Upper lobe of right lung (tissue), 1 donor: Measurements from ENCODE around the gene ZBP1. TPM values are rescaled to one million over a fixed set of nuclear protein-coding genes. Genes with fewer than 3 reads are reported as not detected.

ENCODE experiments used
- ATAC-seq: fragments of 200-7000 bp; cut with Tn5 transposase; one replicate; pipeline ENCODE4 v1.9.1; 2020; ENCODE audit warnings: mild to moderate bottlenecking, moderate library complexity
- DNase-seq: peaks from one replicate; pipeline ENCODE4 v3.0.0-alpha.2; 2020
- H3K27ac ChIP-seq: fragments of 200-600 bp; one replicate; pipeline ENCODE4 v1.8.0; 2022
- H3K27me3 ChIP-seq: fragments of 200-600 bp; one replicate; pipeline ENCODE4 v1.8.0; 2022; ENCODE audit warnings: mild to moderate bottlenecking
- H3K36me3 ChIP-seq: fragments of 200-600 bp; one replicate; pipeline ENCODE4 v1.8.0; 2022
- H3K4me1 ChIP-seq: fragments of 200-600 bp; one replicate; pipeline ENCODE4 v1.8.0; 2022
- H3K4me3 ChIP-seq: fragments of 200-600 bp; one replicate; pipeline ENCODE4 v1.8.0; 2022; ENCODE audit warnings: mild to moderate bottlenecking
- H3K9me3 ChIP-seq: fragments of 200-600 bp; one replicate; pipeline ENCODE4 v1.8.0; 2022
- intact Hi-C: fragments of 100-400 bp; cut with DNase I; formaldehyde crosslinking; loops from one replicate; pipeline ENCODE4 v1.11.0; 2022
- total RNA-seq: library from RNA; stranded (reverse); fragmentation: NEBNext Ultra II Directional; extraction: Animal tissue kit (Norgen Biotek cat#: 25700); gene quantifications from one replicate; pipeline ENCODE4 v1.2.1, GENCODE V29; 2021
- TF ChIP-seq, protein P1 (sequence below): fragments of 200-600 bp; IDR thresholded peaks from one replicate; pipeline ENCODE4 v1.8.0; 2022; ENCODE audit warnings: antibody characterized with exemption
- donor health status: DM: no; HTN: yes; CAD: no; lungs with severe emphysema.

ZBP1 gene
- total RNA-seq, 1 donor from 2014 or later = 2.7 TPM

GRCh38 chr20:57663241-57663640, 43.0 kb upstream of the ZBP1 start:
- H3K4me3 ChIP-seq = no peak overlapping the region

DNA sequence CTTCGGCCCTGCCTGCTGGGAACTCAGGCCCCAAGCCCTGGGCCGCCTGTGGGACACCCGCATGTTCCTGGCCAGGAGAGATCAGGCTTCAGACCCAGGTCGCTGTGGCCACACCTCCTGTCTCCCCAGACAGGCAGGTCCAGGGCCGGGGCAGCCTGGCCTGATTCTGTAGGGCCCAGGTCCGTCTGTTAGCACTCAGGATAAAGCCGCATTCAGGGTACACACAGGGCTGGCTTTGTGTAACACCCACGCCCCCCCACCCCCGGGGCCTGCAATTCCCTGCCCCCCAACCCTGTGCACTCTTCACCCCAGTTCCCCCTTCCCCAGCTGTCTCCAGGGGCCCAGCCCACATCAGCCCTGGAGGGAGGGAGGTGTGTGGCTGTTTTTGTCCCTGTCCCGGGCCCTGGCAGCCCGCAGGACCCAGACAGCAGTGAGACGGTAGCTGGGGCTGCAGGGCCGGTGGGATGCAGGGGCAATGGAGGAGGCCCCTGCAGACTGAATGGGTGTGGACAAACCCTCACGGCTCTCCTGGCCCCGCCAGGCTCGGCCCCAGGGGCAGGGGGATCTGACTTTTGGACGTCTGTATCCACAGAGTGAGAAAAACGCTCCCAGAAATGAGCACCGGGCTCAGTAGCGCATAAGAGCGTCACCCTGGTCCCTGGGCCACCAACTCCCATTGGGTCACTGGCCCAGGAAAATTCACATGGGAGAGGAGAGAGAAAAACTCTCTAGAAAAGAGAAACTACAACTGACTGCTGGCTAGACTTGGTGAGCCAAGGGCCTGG, 42.4 kb upstream of the ZBP1 start:
- TF ChIP-seq, protein P1, sequence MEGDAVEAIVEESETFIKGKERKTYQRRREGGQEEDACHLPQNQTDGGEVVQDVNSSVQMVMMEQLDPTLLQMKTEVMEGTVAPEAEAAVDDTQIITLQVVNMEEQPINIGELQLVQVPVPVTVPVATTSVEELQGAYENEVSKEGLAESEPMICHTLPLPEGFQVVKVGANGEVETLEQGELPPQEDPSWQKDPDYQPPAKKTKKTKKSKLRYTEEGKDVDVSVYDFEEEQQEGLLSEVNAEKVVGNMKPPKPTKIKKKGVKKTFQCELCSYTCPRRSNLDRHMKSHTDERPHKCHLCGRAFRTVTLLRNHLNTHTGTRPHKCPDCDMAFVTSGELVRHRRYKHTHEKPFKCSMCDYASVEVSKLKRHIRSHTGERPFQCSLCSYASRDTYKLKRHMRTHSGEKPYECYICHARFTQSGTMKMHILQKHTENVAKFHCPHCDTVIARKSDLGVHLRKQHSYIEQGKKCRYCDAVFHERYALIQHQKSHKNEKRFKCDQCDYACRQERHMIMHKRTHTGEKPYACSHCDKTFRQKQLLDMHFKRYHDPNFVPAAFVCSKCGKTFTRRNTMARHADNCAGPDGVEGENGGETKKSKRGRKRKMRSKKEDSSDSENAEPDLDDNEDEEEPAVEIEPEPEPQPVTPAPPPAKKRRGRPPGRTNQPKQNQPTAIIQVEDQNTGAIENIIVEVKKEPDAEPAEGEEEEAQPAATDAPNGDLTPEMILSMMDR = no peak
- H3K9me3 ChIP-seq = no peaks in the 10 kb centered on the region
- ATAC-seq = no peak
- peak; percentile 46 for DNase-seq
- H3K27ac ChIP-seq = no peak overlapping the region
- intact Hi-C loops = no loop called here
- H3K4me3 ChIP-seq = no peak overlapping the region
- H3K4me1 ChIP-seq = no peaks in the 10 kb centered on the region
- H3K27me3 ChIP-seq = no peaks in the 10 kb centered on the region
- peaks cover 9% of the 10 kb centered on the region for H3K36me3 ChIP-seq

More at GRCh38 chr20:57663241-57663640, 43.0 kb upstream of the ZBP1 start:
- DNase-seq = peak; percentile 34
- peaks cover 9% of the 10 kb centered on the region for H3K36me3 ChIP-seq
- ATAC-seq = no peak
- intact Hi-C loops = no loop called here
- H3K27ac ChIP-seq = no peak overlapping the region
- H3K4me1 ChIP-seq = no peaks in the 10 kb centered on the region
- H3K27me3 ChIP-seq = no peaks in the 10 kb centered on the region
- no peaks in the 10 kb centered on the region for H3K9me3 ChIP-seq
- TF ChIP-seq, protein P1 = no peak

DNA sequence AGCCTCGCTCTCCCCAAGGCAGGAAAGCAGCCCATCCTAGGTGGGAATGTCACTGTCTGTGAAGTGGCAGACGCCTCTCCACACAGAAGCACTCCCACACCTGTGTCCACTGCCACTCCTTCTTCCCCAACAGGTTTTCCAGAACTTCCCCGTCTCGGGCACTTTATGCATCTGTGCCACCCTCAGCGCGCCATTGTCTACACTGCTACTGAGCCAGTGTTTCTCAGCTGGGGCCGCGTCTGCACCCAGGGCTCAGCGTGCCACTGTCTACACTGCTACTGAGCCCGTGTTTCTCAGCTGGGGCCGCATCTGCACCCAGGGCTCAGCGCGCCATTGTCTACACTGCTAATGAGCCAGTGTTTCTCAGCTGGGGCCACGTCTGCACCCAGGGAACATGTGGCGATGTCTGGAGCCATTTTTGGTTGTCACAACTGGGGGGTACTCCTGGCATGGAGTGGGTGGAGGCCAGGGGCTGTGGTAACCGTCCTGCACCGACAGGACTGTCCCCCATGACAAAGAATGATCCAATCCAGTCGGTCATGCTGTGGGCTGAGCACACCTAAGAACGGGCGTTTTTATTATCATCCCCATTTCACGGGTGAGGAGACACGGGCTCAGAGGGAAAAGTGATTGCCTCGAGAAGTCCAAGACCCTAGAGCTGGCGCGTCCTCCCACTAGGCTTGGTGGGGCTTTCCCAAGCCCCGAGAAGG, 41.7 kb upstream of the ZBP1 start:
- no peak for ATAC-seq
- intact Hi-C loops = no loop called here
- TF ChIP-seq, protein P1 = no peak

GRCh38 chr20:57660922-57661745, 40.9 kb upstream of the ZBP1 start:
- H3K9me3 ChIP-seq = no peaks in the 10 kb centered on the region
- intact Hi-C loops = no loop called here
- ATAC-seq = no peak
- peaks cover 9% of the 10 kb centered on the region for H3K36me3 ChIP-seq
- no peaks in the 10 kb centered on the region for H3K27me3 ChIP-seq
- no peak overlapping the region for H3K27ac ChIP-seq
- DNase-seq = peak; percentile 58
- H3K4me1 ChIP-seq = no peaks in the 10 kb centered on the region
- TF ChIP-seq, protein P1 = no peak
- H3K4me3 ChIP-seq = no peak overlapping the region

More for the DNA sequence above, 41.7 kb upstream of the ZBP1 start:
- Histone ChIP-seq H3K4me3 (no peak overlapping the region), H3K9me3 (no peaks in the 10 kb centered on the region), H3K27me3 (no peaks in the 10 kb centered on the region), H3K27ac (no peak overlapping the region), H3K4me1 (no peaks in the 10 kb centered on the region), H3K36me3 (peaks cover 9% of the 10 kb centered on the region)
- peak; percentile 57 for DNase-seq

- no peak for ATAC-seq
- intact Hi-C loops = no loop called here
These were observed 40.1 kb upstream of the ZBP1 start for GRCh38 chr20:57660181-57660921.

More at GRCh38 chr20:57660181-57660921, 40.1 kb upstream of the ZBP1 start:
- Histone ChIP-seq H3K4me1 (no peaks in the 10 kb centered on the region), H3K36me3 (peaks cover 9% of the 10 kb centered on the region), H3K4me3 (no peak overlapping the region), H3K27ac (no peak overlapping the region), H3K27me3 (no peaks in the 10 kb centered on the region), H3K9me3 (no peaks in the 10 kb centered on the region)
- TF ChIP-seq, protein P1 = no peak
- DNase-seq = no peak
